ENCODE data around the gene SDF4.

DNA sequence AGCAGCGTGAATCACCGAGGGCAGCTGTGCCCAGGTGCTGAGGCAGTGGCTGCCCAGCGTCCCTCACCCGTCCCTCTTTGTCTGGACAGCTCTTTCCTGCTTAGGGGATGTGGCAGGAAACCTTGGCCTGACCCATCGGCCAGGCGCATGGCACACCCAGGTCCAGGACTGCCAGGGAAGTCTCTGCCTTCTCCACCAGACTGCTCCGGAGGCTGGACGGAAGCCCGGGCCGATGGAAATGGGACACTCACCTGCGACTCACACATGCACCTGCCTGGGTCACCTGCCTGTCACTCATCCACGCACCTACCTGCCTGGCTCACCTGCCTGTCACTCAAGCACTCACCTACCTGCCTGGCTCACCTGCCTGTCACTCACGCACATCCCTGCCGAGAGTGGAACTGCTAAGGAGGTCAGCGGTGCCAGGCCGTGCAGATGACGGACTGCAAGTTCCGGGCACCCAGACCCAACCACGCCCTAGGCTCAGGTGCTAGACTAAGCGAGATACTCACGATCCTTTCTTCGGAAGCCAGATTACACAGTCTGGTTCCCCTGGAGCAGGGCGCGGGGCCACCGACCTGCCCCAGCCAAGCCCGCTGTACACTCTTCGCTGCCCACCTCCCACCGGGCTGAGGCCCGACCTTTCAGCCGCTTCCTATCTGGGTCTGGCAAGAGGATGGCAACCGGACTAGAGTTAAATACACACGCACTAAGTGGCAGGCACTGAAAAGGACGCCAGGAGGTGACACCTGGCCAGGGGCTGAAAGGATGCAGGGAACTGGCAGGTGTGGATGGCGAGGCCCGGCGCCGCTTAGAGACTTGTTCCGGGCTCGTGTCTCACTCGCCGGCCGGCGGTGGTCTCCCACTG lies 40.8 kb upstream of the SDF4 start:
- TF ChIP-seq, protein P1, sequence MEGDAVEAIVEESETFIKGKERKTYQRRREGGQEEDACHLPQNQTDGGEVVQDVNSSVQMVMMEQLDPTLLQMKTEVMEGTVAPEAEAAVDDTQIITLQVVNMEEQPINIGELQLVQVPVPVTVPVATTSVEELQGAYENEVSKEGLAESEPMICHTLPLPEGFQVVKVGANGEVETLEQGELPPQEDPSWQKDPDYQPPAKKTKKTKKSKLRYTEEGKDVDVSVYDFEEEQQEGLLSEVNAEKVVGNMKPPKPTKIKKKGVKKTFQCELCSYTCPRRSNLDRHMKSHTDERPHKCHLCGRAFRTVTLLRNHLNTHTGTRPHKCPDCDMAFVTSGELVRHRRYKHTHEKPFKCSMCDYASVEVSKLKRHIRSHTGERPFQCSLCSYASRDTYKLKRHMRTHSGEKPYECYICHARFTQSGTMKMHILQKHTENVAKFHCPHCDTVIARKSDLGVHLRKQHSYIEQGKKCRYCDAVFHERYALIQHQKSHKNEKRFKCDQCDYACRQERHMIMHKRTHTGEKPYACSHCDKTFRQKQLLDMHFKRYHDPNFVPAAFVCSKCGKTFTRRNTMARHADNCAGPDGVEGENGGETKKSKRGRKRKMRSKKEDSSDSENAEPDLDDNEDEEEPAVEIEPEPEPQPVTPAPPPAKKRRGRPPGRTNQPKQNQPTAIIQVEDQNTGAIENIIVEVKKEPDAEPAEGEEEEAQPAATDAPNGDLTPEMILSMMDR (IDR thresholded peaks at IDR 0.05; ENCODE audit: insufficient read depth, low read length, poor library complexity, severe bottlenecking), result no peak
- no peak for TF ChIP-seq EZH2phosphoT487 (conservative IDR thresholded peaks at IDR 0.05; ENCODE audit: low read length)

All from SU-DHL-6 (cell line).